Caco-2 (cell line): ENCODE measurements around the gene IGIP. TPM values are rescaled to one million over a fixed set of nuclear protein-coding genes. Genes with fewer than 3 reads are reported as not detected.

ENCODE experiments used
- BruUV-seq: library from RNA; stranded (reverse); fragments of 400-500 nt; replicated peaks from 2 replicates; lab custom pipeline; 2021; lab: Mats Ljungman, UMichigan
- CTCF ChIA-PET: fragments of 300-600 bp; sonication (Branson Sonifier 250); formaldehyde crosslinking; loops from one replicate; lab custom pipeline; 2022; ENCODE audit warnings: antibody characterized with exemption; lab: Charles Lee
- POLR2A ChIA-PET: fragments of 300-600 bp; sonication (Branson Sonifier 250); formaldehyde crosslinking; loops from one replicate; lab custom pipeline; 2022; ENCODE audit warnings: antibody characterized with exemption; lab: Charles Lee
- DNase-seq, 2 experiments: peaks; one replicate each; pipeline versions ENCODE4 v3.0.0 to v3.0.0-alpha.2; 2020 to 2022
- H3K27me3 ChIP-seq: replicated peaks from 2 replicates; pipeline ENCODE4 v1.6.0; 2011; ENCODE audit warnings: low read length; ENCODE audit not compliant: control insufficient read depth, insufficient read depth
- H3K36me3 ChIP-seq: 2 replicates; pipeline ENCODE4 v1.5.1; 2011; ENCODE audit warnings: low read length; ENCODE audit not compliant: control insufficient read depth, insufficient read depth
- H3K4me1 ChIP-seq: fragments of 250-450 bp; sonication (Bioruptor Pico); 2 replicates; pipeline ENCODE4 v1.5.1; 2020; ENCODE audit warnings: mild to moderate bottlenecking
- H3K4me3 ChIP-seq: 2 replicates; pipeline ENCODE4 v1.5.1; 2011; ENCODE audit warnings: low read depth, mild to moderate bottlenecking, control low read depth, low read length
- H3K9me3 ChIP-seq: fragments of 250-450 bp; sonication (Bioruptor Pico); 2 replicates; pipeline ENCODE4 v1.5.1; 2020; ENCODE audit warnings: mild to moderate bottlenecking, moderate library complexity
- H3K27ac Mint-ChIP-seq: one replicate; pipeline ENCODE4 v1.8.0; 2022; ENCODE audit warnings: mixed read lengths; ENCODE audit not compliant: unreplicated experiment
- H3K27me3 Mint-ChIP-seq: one replicate; pipeline ENCODE4 v1.8.0; 2022; ENCODE audit warnings: mixed read lengths; ENCODE audit not compliant: insufficient read depth, unreplicated experiment
- H3K36me3 Mint-ChIP-seq: one replicate; pipeline ENCODE4 v1.8.0; 2022; ENCODE audit warnings: mild to moderate bottlenecking, mixed read lengths; ENCODE audit not compliant: insufficient read depth, unreplicated experiment
- H3K4me1 Mint-ChIP-seq: one replicate; pipeline ENCODE4 v1.8.0; 2022; ENCODE audit warnings: low read depth, mixed read lengths; ENCODE audit not compliant: unreplicated experiment
- H3K4me3 Mint-ChIP-seq: one replicate; pipeline ENCODE4 v1.8.0; 2022; ENCODE audit warnings: mild to moderate bottlenecking, moderate library complexity, mixed read lengths; ENCODE audit not compliant: unreplicated experiment
- H3K9me3 Mint-ChIP-seq: one replicate; pipeline ENCODE4 v1.8.0; 2022; ENCODE audit warnings: mixed read lengths; ENCODE audit not compliant: unreplicated experiment
- CTCF ChIP-seq, 2 experiments: fragments of 200-600 bp in 1 of 2; IDR thresholded peaks; 1 replicate in 1 of 2; 2 replicates in 1 of 2; pipeline versions ENCODE4 v1.5.1 to v1.8.0; 2011 to 2022; ENCODE audit warnings: antibody characterized with exemption in 1 of 2, control low read depth in 1 of 2, inconsistent platforms in 1 of 2, low read depth in 1 of 2, low read length in 1 of 2, mild to moderate bottlenecking in 1 of 2, moderate library complexity in 1 of 2; ENCODE audit not compliant: insufficient read depth in 1 of 2, severe bottlenecking in 1 of 2, unreplicated experiment in 1 of 2
- intact Hi-C: fragments of 100-400 bp; cut with micrococcal nuclease; formaldehyde crosslinking; loops from one replicate; pipeline ENCODE4 v1.10.0; 2022; ENCODE audit not compliant: unreplicated experiment
- total RNA-seq: library from RNA; stranded (reverse); gene quantifications from 2 replicates; pipeline ENCODE4 v1.2.3, GENCODE V29; 2022

IGIP gene
- total RNA-seq, 1 experiment from 2014 or later: 3.7 TPM

- Histone ChIP-seq H3K27me3 (no peaks in the 10 kb centered on the region), H3K36me3 (no peaks in the 10 kb centered on the region)
Observed at GRCh38 chr5:140142856-140143255, 17.1 kb downstream of the IGIP start.

GRCh38 chr5:140143521-140144258 is 18.0 kb downstream of the IGIP start:
- Mint-ChIP-seq H3K36me3 (no peaks in the 10 kb centered on the region), H3K9me3 (no peaks in the 10 kb centered on the region), H3K27me3 (no peaks in the 10 kb centered on the region), H3K27ac (no peak overlapping the region), H3K4me1 (no peaks in the 10 kb centered on the region), H3K4me3 (no peak overlapping the region)
- CTCF ChIA-PET: interaction anchor here (0.7 to 1.9 kb wide), 10 partner anchors 9 to 1497 kb away, joined by 3 to 7 read pairs (median 4); no protein-coding TSS in a partner anchor
- Histone ChIP-seq H3K9me3 (no peaks in the 10 kb centered on the region), H3K4me1 (no peaks in the 10 kb centered on the region), H3K27me3 (no peaks in the 10 kb centered on the region), H3K36me3 (no peaks in the 10 kb centered on the region), H3K4me3 (no peak overlapping the region)
- no TSS peak for BruUV-seq
- DNase-seq: no peak
- intact Hi-C loops: loop anchor here (1.0 to 5.0 kb wide), 3 partner anchors 14 to 70 kb away; no protein-coding TSS in a partner anchor
- POLR2A ChIA-PET: interaction anchor here (0.5 kb wide), 1 partner anchor 36 kb away, joined by 7 read pairs; no protein-coding TSS in a partner anchor
- TF ChIP-seq CTCF (IDR thresholded peaks at IDR 0.05; ENCODE audit: insufficient read depth in 1 of 2, low read depth in 1 of 2, low read length in 1 of 2, severe bottlenecking in 1 of 2, unreplicated experiment in 1 of 2): no peak

More at GRCh38 chr5:140142856-140143255, 17.1 kb downstream of the IGIP start:
- Histone ChIP-seq H3K4me1 (no peaks in the 10 kb centered on the region), H3K9me3 (no peaks in the 10 kb centered on the region), H3K4me3 (no peak overlapping the region)
- TF ChIP-seq CTCF (IDR thresholded peaks at IDR 0.05; ENCODE audit: insufficient read depth in 1 of 2, low read depth in 1 of 2, low read length in 1 of 2, severe bottlenecking in 1 of 2, unreplicated experiment in 1 of 2): no peak
- no TSS peak for BruUV-seq
- intact Hi-C loops: loop anchor here (5.0 kb wide), 1 partner anchor 36 kb away; no protein-coding TSS in a partner anchor
- CTCF ChIA-PET: no interaction called here
- Mint-ChIP-seq H3K9me3 (no peaks in the 10 kb centered on the region), H3K27ac (no peak overlapping the region), H3K4me1 (no peaks in the 10 kb centered on the region), H3K36me3 (no peaks in the 10 kb centered on the region), H3K4me3 (no peak overlapping the region), H3K27me3 (no peaks in the 10 kb centered on the region)
- POLR2A ChIA-PET: interaction anchor here (0.5 kb wide), 1 partner anchor 35 kb away, joined by 7 read pairs; no protein-coding TSS in a partner anchor
- DNase-seq: no peak

GRCh38 chr5:140145256-140145655 is 19.5 kb downstream of the IGIP start:
- TF ChIP-seq CTCF (IDR thresholded peaks at IDR 0.05; ENCODE audit: insufficient read depth in 1 of 2, low read depth in 1 of 2, low read length in 1 of 2, severe bottlenecking in 1 of 2, unreplicated experiment in 1 of 2): no peak
- Histone ChIP-seq H3K36me3 (no peaks in the 10 kb centered on the region), H3K27me3 (no peaks in the 10 kb centered on the region), H3K9me3 (no peaks in the 10 kb centered on the region), H3K4me1 (no peaks in the 10 kb centered on the region), H3K4me3 (no peak overlapping the region)
- no peak overlapping the region for H3K4me3 Mint-ChIP-seq
- intact Hi-C loops: no loop called here
- no peak for DNase-seq
- H3K36me3 Mint-ChIP-seq: no peaks in the 10 kb centered on the region
- H3K27me3 Mint-ChIP-seq: no peaks in the 10 kb centered on the region
- no peaks in the 10 kb centered on the region for H3K9me3 Mint-ChIP-seq
- ChIA-PET POLR2A (no interaction called here), CTCF (interaction anchor here (1.4 to 1.9 kb wide), 2 partner anchors 12 to 19 kb away, joined by 3 to 6 read pairs; no protein-coding TSS in a partner anchor)
- no TSS peak for BruUV-seq
- H3K27ac Mint-ChIP-seq: no peak overlapping the region
- H3K4me1 Mint-ChIP-seq: no peaks in the 10 kb centered on the region
